Psoas muscle (tissue), 8 donors: Measurements from ENCODE around the gene ZNF534. TPM values are rescaled to one million over a fixed set of nuclear protein-coding genes. Genes with fewer than 3 reads are reported as not detected.

Source experiments
- ATAC-seq, 4 donors: fragments of 200-7000 bp; cut with Tn5 transposase; one replicate each; pipeline ENCODE4 v1.9.1; 2020; ENCODE audit warnings: moderate library complexity in 3 of 4, mild to moderate bottlenecking in 2 of 4
- DNase-seq, 2 donors: peaks; one replicate each; pipeline ENCODE4 v3.0.0-alpha.2; 2020
- H3K27ac ChIP-seq: fragments of 200-600 bp; one replicate; pipeline ENCODE4 v1.8.0; 2022
- H3K27me3 ChIP-seq, 3 donors: fragments of 200-600 bp in 1 of 3; one replicate each; pipeline versions ENCODE4 v1.6.1 to v1.8.0; 2013 to 2022; ENCODE audit warnings: low read length in 2 of 3, mild to moderate bottlenecking in 2 of 3, moderate library complexity in 1 of 3; ENCODE audit not compliant: insufficient read depth in 3 of 3
- H3K36me3 ChIP-seq, 2 donors: fragments of 200-600 bp in 1 of 2; one replicate each; pipeline versions ENCODE4 v1.6.1 to v1.8.0; 2013 to 2022; ENCODE audit warnings: low read depth in 1 of 2, mild to moderate bottlenecking in 1 of 2, moderate library complexity in 1 of 2; ENCODE audit not compliant: insufficient read depth in 1 of 2
- H3K4me1 ChIP-seq: fragments of 200-600 bp; one replicate; pipeline ENCODE4 v1.8.0; 2022
- H3K4me3 ChIP-seq: fragments of 200-600 bp; one replicate; pipeline ENCODE4 v1.8.0; 2022; ENCODE audit warnings: mild to moderate bottlenecking
- H3K9me3 ChIP-seq: fragments of 200-600 bp; one replicate; pipeline ENCODE4 v1.8.0; 2022
- WGBS, 3 donors: extraction: QIAGEN DNeasy Blood & Tissue Kit; methylation state at CpG; one replicate each; pipeline versions ENCODE4 v1.1.6 to v1.1.7; 2013; 5-methylcytosine and 5-hydroxymethylcytosine counted together
- intact Hi-C, 2 donors: fragments of 100-400 bp; cut with DNase I; formaldehyde crosslinking; loops; one replicate each; pipeline versions ENCODE4 v1.11.0 to v1.14.2; 2022
- polyA plus RNA-seq, 3 donors: library from polyadenylated mRNA; stranded (reverse); fragments of 200-250 nt; gene quantifications; one replicate each; pipeline ENCODE4 v1.2.3, GENCODE V29; 2013
- total RNA-seq, 4 donors: library from RNA; stranded (reverse); fragmentation: NEBNext Ultra II Directional in 2 of 4; extraction: Animal tissue kit (Norgen Biotek cat#: 25700) in 2 of 4; gene quantifications; one replicate each; pipeline versions ENCODE4 v1.2.1 to v1.2.4, GENCODE V29; 2021 to 2023
- TF ChIP-seq, protein P1 (sequence below): fragments of 200-600 bp; IDR thresholded peaks from one replicate; pipeline ENCODE4 v1.8.0; 2022; ENCODE audit warnings: antibody characterized with exemption
- donor health status: healthy with polysubstance abuse.
- donor health status: DM: no; HTN: no; CAD: no; lungs with moderate emphysema.
- donor health status: Bipolar disorder and iron deficiency.
- donor health status: healthy.
- donor health status: DM: yes; HTN: yes; CAD: no.
- donor health status: DM: no; HTN: no; CAD: no.
- donor health status: DM: no; HTN: no; CAD: no.
- donor health status: DM: yes; HTN: yes; CAD: no.

The ZNF534 gene
- total and polyA plus RNA-seq, 7 donors: 0.07 to 0.52 (median 0.14) TPM; not detected in 2

DNA sequence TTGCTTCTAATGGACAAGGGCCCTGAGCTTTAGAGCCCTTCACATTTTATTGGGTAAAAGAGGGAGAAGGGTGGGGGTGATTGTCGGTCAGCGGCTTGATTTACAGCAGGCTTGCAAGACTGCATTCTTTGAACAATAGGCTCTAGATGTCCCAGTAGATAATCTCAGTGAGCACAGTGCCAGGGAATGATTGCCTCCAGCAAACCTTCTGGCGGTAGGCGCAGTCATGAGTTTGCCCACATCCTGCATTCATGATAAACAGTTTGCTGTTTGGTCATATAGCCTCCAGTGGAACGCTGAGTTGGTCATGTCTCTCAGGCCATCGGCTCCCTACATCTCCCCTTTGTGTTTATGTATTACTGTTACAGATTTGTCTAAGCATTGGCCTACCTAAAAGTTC, 18.7 kb upstream of the ZNF534 start:
- intact Hi-C loops: no loop called here
- Histone ChIP-seq H3K27ac (no peak overlapping the region), H3K27me3 (no peaks in the 10 kb centered on the region), H3K36me3 (peaks cover 41 to 76% of the 10 kb centered on the region in 2 donors), H3K4me1 (no peaks in the 10 kb centered on the region), H3K9me3 (peaks cover 63% of the 10 kb centered on the region), H3K4me3 (no peak overlapping the region)
- WGBS, 3 donors: 91 to 99% (median 99%) methylated on average over 6 of the region's 6 CpGs
- DNase-seq (no peak), ATAC-seq (no peak)
- TF ChIP-seq, protein P1, sequence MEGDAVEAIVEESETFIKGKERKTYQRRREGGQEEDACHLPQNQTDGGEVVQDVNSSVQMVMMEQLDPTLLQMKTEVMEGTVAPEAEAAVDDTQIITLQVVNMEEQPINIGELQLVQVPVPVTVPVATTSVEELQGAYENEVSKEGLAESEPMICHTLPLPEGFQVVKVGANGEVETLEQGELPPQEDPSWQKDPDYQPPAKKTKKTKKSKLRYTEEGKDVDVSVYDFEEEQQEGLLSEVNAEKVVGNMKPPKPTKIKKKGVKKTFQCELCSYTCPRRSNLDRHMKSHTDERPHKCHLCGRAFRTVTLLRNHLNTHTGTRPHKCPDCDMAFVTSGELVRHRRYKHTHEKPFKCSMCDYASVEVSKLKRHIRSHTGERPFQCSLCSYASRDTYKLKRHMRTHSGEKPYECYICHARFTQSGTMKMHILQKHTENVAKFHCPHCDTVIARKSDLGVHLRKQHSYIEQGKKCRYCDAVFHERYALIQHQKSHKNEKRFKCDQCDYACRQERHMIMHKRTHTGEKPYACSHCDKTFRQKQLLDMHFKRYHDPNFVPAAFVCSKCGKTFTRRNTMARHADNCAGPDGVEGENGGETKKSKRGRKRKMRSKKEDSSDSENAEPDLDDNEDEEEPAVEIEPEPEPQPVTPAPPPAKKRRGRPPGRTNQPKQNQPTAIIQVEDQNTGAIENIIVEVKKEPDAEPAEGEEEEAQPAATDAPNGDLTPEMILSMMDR: no peak

DNA sequence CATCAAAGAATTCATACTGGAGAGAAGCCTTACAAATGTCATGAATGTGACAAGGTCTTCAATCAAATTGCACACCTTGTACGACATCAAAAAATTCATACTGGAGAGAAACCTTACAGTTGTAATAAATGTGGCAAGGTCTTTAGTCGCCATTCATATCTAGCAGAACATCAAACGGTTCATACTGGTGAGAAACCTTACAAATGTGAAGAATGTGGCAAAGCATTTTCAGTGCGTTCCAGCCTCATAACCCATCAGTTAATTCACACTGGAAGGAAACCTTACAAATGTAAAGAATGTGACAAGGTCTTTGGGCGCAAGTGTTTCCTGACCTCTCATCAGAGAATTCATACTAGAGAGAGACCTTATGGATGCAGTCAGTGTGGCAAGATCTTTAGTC, 13.2 kb upstream of the ZNF534 start:
- TF ChIP-seq, protein P1: no peak
- Histone ChIP-seq H3K27ac (no peak overlapping the region), H3K4me3 (no peak overlapping the region), H3K27me3 (no peaks in the 10 kb centered on the region), H3K4me1 (no peaks in the 10 kb centered on the region), H3K36me3 (peaks cover 16 to 21% of the 10 kb centered on the region in 2 donors), H3K9me3 (peaks cover 94% of the 10 kb centered on the region)
- ATAC-seq (no peak), DNase-seq (no peak)
- WGBS, 3 donors: 96 to 98% (median 97%) methylated on average over 5 of the region's 5 CpGs
- intact Hi-C loops: no loop called here

GRCh38 chr19:52442179-52442578, 13.2 kb downstream of the ZNF534 start:
- TF ChIP-seq, protein P1: no peak
- WGBS, 3 donors: 74 to 75% (median 75%) methylated on average over 3 of the region's 3 CpGs
- Histone ChIP-seq H3K36me3 (peaks cover 0 to 3% of the 10 kb centered on the region in 2 donors), H3K4me1 (no peaks in the 10 kb centered on the region), H3K4me3 (no peak overlapping the region), H3K9me3 (peaks cover 36% of the 10 kb centered on the region), H3K27ac (no peak overlapping the region), H3K27me3 (no peaks in the 10 kb centered on the region)
- ATAC-seq (no peak), DNase-seq (no peak)
- intact Hi-C loops: no loop called here

DNA sequence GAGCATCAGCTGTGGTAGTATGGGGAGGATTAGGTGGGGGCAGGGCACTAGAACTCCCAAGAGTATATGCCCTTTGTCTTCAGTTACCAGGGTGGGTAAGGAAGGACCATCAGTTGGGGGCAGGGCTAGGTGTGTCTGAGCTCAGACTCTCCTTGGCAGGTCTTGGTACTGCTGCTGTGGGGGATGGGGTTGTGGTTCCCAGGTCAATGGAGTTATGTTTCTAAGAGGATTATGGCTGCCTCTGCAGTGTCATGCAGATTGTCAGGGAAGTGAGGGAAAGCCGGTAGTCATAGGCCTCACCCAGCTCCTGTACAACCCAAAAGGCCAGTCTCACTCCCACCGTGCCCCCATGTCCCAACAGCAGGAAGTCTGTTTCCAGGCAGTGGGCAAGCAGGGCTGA, 15.6 kb downstream of the ZNF534 start:
- no peaks in the 10 kb centered on the region for H3K27me3 ChIP-seq
- no peaks in the 10 kb centered on the region for H3K4me1 ChIP-seq
- WGBS, 3 donors: 31 to 43% (median 38%) methylated on average over 2 of the region's 2 CpGs
- H3K9me3 ChIP-seq: peaks cover 29% of the 10 kb centered on the region
- intact Hi-C loops: no loop called here
- H3K27ac ChIP-seq: no peak overlapping the region
- TF ChIP-seq, protein P1: no peak
- ATAC-seq: no peak
- DNase-seq: no peak
- no peaks in the 10 kb centered on the region for H3K36me3 ChIP-seq
- H3K4me3 ChIP-seq: no peak overlapping the region

- 18 to 36% (median 23%) methylated on average over 32 to 41 of the region's 41 CpGs for WGBS, 3 donors
- Histone ChIP-seq H3K9me3 (peaks cover 45% of the 10 kb centered on the region), H3K4me3 (no peak overlapping the region), H3K27ac (no peak overlapping the region), H3K27me3 (peaks cover 0 to 4% (median 0%) of the 10 kb centered on the region in 3 donors), H3K4me1 (no peaks in the 10 kb centered on the region), H3K36me3 (no peaks in the 10 kb centered on the region)
- intact Hi-C loops: no loop called here
- ATAC-seq (no peak), DNase-seq (no peak)
- TF ChIP-seq, protein P1: no peak
These were observed 22.3 kb downstream of the ZNF534 start for GRCh38 chr19:52451241-52451640.
